Osteocyte (in vitro differentiated cells): ENCODE data around the gene C1GALT1. TPM values are rescaled to one million over a fixed set of nuclear protein-coding genes. Genes with fewer than 3 reads are reported as not detected.
"Not testable (repeated sequence)": the region's sequence is repeated elsewhere in the genome, so short reads cannot be mapped to it uniquely, and the experiment has no call there.

Experiments
- DNase-seq: peaks from one replicate; pipeline ENCODE4 v3.0.0; 2021; ENCODE audit warnings: mixed read lengths; ENCODE audit not compliant: unreplicated experiment; ENCODE audit errors: extremely low spot score
- H3K27ac Mint-ChIP-seq: one replicate; pipeline ENCODE4 v1.8.0; 2021; ENCODE audit warnings: mild to moderate bottlenecking, mixed read lengths; ENCODE audit not compliant: unreplicated experiment
- H3K27me3 Mint-ChIP-seq: one replicate; pipeline ENCODE4 v1.8.0; 2021; ENCODE audit warnings: mixed read lengths; ENCODE audit not compliant: unreplicated experiment
- H3K36me3 Mint-ChIP-seq: one replicate; pipeline ENCODE4 v1.8.0; 2021; ENCODE audit warnings: mixed read lengths; ENCODE audit not compliant: unreplicated experiment
- H3K4me1 Mint-ChIP-seq: one replicate; pipeline ENCODE4 v1.8.0; 2021; ENCODE audit warnings: mixed read lengths; ENCODE audit not compliant: unreplicated experiment
- H3K4me3 Mint-ChIP-seq: one replicate; pipeline ENCODE4 v1.8.0; 2021; ENCODE audit warnings: mild to moderate bottlenecking, moderate library complexity, mixed read lengths; ENCODE audit not compliant: unreplicated experiment
- H3K9me3 Mint-ChIP-seq: one replicate; pipeline ENCODE4 v1.8.0; 2021; ENCODE audit warnings: mixed read lengths; ENCODE audit not compliant: unreplicated experiment
- total RNA-seq: library from RNA; stranded (reverse); gene quantifications from 2 replicates; pipeline ENCODE4 v1.2.1, GENCODE V29; 2021
- TF ChIP-seq, protein P1 (sequence below): fragments of 200-600 bp; sonication (generic); IDR thresholded peaks from 2 replicates; pipeline ENCODE4 v1.5.0; 2021; ENCODE audit warnings: antibody characterized with exemption, mild to moderate bottlenecking, moderate library complexity

The C1GALT1 gene
- total RNA-seq, 1 donor from 2014 or later: 30.9 TPM

- no peak for DNase-seq
- Mint-ChIP-seq H3K27me3 (no peaks in the 10 kb centered on the region), H3K27ac (no peak overlapping the region), H3K4me1 (peaks cover 4% of the 10 kb centered on the region), H3K36me3 (peaks cover 1% of the 10 kb centered on the region), H3K4me3 (no peak overlapping the region), H3K9me3 (no peaks in the 10 kb centered on the region)
- TF ChIP-seq, protein P1, sequence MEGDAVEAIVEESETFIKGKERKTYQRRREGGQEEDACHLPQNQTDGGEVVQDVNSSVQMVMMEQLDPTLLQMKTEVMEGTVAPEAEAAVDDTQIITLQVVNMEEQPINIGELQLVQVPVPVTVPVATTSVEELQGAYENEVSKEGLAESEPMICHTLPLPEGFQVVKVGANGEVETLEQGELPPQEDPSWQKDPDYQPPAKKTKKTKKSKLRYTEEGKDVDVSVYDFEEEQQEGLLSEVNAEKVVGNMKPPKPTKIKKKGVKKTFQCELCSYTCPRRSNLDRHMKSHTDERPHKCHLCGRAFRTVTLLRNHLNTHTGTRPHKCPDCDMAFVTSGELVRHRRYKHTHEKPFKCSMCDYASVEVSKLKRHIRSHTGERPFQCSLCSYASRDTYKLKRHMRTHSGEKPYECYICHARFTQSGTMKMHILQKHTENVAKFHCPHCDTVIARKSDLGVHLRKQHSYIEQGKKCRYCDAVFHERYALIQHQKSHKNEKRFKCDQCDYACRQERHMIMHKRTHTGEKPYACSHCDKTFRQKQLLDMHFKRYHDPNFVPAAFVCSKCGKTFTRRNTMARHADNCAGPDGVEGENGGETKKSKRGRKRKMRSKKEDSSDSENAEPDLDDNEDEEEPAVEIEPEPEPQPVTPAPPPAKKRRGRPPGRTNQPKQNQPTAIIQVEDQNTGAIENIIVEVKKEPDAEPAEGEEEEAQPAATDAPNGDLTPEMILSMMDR: no peak
These were observed 30.5 kb upstream of the C1GALT1 start for GRCh38 chr7:7151865-7152264.

DNA sequence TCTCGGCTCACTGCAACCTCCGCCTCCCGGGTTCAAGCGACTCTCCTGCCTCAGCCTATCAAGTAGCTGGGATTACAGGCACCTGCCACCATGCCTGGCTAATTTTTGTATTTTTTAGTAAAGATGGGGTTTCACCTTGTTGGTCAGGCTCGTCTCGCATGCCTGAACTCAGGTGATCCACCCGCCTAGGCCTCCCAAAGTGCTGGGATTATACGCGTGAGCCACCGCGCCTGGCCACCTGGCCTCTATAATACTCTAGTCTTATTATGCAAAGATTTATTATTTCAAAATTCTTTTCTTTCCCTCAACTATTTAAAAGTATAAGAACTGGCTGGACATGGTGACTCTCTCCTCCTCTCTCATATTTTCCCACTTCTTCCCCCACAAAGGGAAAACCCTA, 30.0 kb upstream of the C1GALT1 start:
- peaks cover 9% of the 10 kb centered on the region for H3K4me1 Mint-ChIP-seq
- no peak overlapping the region for H3K27ac Mint-ChIP-seq
- no peaks in the 10 kb centered on the region for H3K9me3 Mint-ChIP-seq
- DNase-seq: no peak
- no peak overlapping the region for H3K4me3 Mint-ChIP-seq
- peaks cover 1% of the 10 kb centered on the region for H3K36me3 Mint-ChIP-seq
- H3K27me3 Mint-ChIP-seq: no peaks in the 10 kb centered on the region
- TF ChIP-seq, protein P1: no peak

GRCh38 chr7:7154355-7154754, 28.0 kb upstream of the C1GALT1 start:
- not testable (repeated sequence) for H3K27me3 Mint-ChIP-seq, H3K27ac Mint-ChIP-seq, H3K4me3 Mint-ChIP-seq, H3K36me3 Mint-ChIP-seq, H3K9me3 Mint-ChIP-seq, DNase-seq
- H3K4me1 Mint-ChIP-seq: peaks cover 24% of the 10 kb centered on the region

DNA sequence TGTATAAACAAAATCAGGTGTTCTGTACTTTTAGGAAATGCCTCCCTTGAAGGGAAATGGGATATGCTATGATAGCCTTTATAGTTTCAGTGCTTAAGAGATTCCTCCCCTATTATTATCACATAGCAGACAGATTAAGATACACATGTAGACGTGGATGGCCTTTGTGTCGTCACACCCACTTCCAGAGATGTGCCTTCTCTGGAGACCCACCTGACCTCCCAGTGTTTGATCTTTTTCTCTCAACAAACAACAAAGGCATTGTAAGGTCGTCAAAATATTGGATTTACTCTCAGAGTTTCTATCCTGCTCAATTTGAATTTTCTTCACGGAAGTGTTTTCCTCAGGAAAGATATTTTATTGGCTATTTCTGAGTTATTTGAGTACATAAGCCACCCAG, 25.7 kb upstream of the C1GALT1 start:
- Mint-ChIP-seq H3K27me3 (no peaks in the 10 kb centered on the region), H3K27ac (peak overlapping the region; percentile 82), H3K36me3 (peaks cover 1% of the 10 kb centered on the region), H3K4me3 (no peak overlapping the region), H3K4me1 (peaks cover 24% of the 10 kb centered on the region), H3K9me3 (no peaks in the 10 kb centered on the region)
- TF ChIP-seq, protein P1: no peak
- no peak for DNase-seq

GRCh38 chr7:7157177-7157886, 25.0 kb upstream of the C1GALT1 start:
- H3K27me3 Mint-ChIP-seq: no peaks in the 10 kb centered on the region
- peaks cover 1% of the 10 kb centered on the region for H3K36me3 Mint-ChIP-seq
- TF ChIP-seq, protein P1: no peak
- H3K4me1 Mint-ChIP-seq: peaks cover 24% of the 10 kb centered on the region
- no peaks in the 10 kb centered on the region for H3K9me3 Mint-ChIP-seq
- peak overlapping the region; percentile 82 for H3K27ac Mint-ChIP-seq
- DNase-seq: no peak
- H3K4me3 Mint-ChIP-seq: peak overlapping the region; percentile 62
